K562 (cell line): ENCODE data around the gene SOAT2. TPM values are rescaled to one million over a fixed set of nuclear protein-coding genes. Genes with fewer than 3 reads are reported as not detected.

Source experiments
- ATAC-seq: fragments of 200-7000 bp; cut with Tn5 transposase; 3 replicates; pipeline ENCODE4 v1.9.1; 2020; ENCODE audit warnings: moderate library complexity
- BruUV-seq: library from RNA; stranded (reverse); fragments of 400-500 nt; replicated peaks from 2 replicates; lab custom pipeline; 2021; lab: Mats Ljungman, UMichigan
- CTCF ChIA-PET: fragments of 300-600 bp; formaldehyde crosslinking; extraction: SDS; loops from one replicate; lab custom pipeline; 2021; ENCODE audit warnings: low intra/inter-chr PET ratio; lab: Yijun Ruan, JAX
- POLR2A ChIA-PET: fragments of 300-600, 350-650 bp; sonication (Branson Sonifier 250); formaldehyde crosslinking; extraction: SDS; loops from one replicate; lab custom pipeline; 2021; ENCODE audit warnings: antibody characterized with exemption, inconsistent platforms; lab: Yijun Ruan, JAX
- DNase-seq, 4 experiments: peaks; one replicate each; pipeline versions ENCODE4 v3.0.0 to v3.0.0-alpha.2; 2011 to 2018; ENCODE audit warnings: low spot score in 3 of 4, mixed read lengths in 3 of 4; ENCODE audit errors: extremely low read depth in 1 of 4
- FAIRE-seq: peaks from 2 replicates; lab custom pipeline; 2011; peaks lifted over from hg19 to GRCh38; lab: Jason Lieb, UNC
- H2AFZ ChIP-seq: 2 replicates; pipeline ENCODE4 v1.6.0; 2011; ENCODE audit warnings: low read depth, low read length, control low read depth, inconsistent platforms
- H3K27ac ChIP-seq: fragments of 200-600 bp; 3 replicates; pipeline ENCODE4 v1.8.0; 2011; ENCODE audit warnings: low read depth, mild to moderate bottlenecking, control low read depth, inconsistent platforms, low read length, moderate library complexity, mixed read lengths; ENCODE audit errors: extremely low read depth
- H3K27me3 ChIP-seq, 2 experiments: fragments of 300-600 bp in 1 of 2; 2 replicates in 1 of 2; 3 replicates in 1 of 2; pipeline versions ENCODE4 v1.6.0 to v1.8.0; 2011; ENCODE audit warnings: inconsistent platforms in 2 of 2, low read length in 2 of 2, mild to moderate bottlenecking in 1 of 2, mixed read lengths in 1 of 2, moderate library complexity in 1 of 2; ENCODE audit not compliant: control insufficient read depth in 2 of 2, insufficient read depth in 2 of 2
- H3K36me3 ChIP-seq: fragments of 300-600 bp; 3 replicates; pipeline ENCODE4 v1.8.0; 2011; ENCODE audit warnings: mild to moderate bottlenecking, low read length, inconsistent platforms; ENCODE audit not compliant: control insufficient read depth, insufficient read depth
- H3K4me1 ChIP-seq, 2 experiments: fragments of 200-600 bp in 1 of 2; replicated peaks in 1 of 2; 2 replicates in 1 of 2; 3 replicates in 1 of 2; pipeline versions ENCODE4 v1.5.1 to v1.8.0; 2011; ENCODE audit warnings: inconsistent platforms in 2 of 2, low read length in 2 of 2, mild to moderate bottlenecking in 1 of 2, mixed read lengths in 1 of 2, moderate library complexity in 1 of 2; ENCODE audit not compliant: control insufficient read depth in 2 of 2, insufficient read depth in 2 of 2
- H3K4me2 ChIP-seq: 2 replicates; pipeline ENCODE4 v1.6.1; 2011; ENCODE audit warnings: low read length, control low read depth, inconsistent platforms, mixed read lengths; ENCODE audit not compliant: insufficient read depth
- H3K4me3 ChIP-seq: fragments of 200-600 bp; sonication (generic), shearing (Covaris generic); 2 replicates; pipeline ENCODE4 v1.5.1; 2016; ENCODE audit warnings: control low read depth, inconsistent platforms
- H3K79me2 ChIP-seq: fragments of 200-600 bp; 3 replicates; pipeline ENCODE4 v1.8.0; 2011; ENCODE audit warnings: low read length, inconsistent platforms; ENCODE audit not compliant: control insufficient read depth, insufficient read depth
- H3K9ac ChIP-seq, 2 experiments: 2 replicates each; pipeline versions ENCODE4 v1.6.0 to v1.6.1; 2011; ENCODE audit warnings: low read depth in 2 of 2, low read length in 2 of 2, control low read depth in 1 of 2, inconsistent platforms in 1 of 2, mild to moderate bottlenecking in 1 of 2, mixed read lengths in 1 of 2; ENCODE audit not compliant: insufficient read depth in 1 of 2
- H3K9me1 ChIP-seq: one replicate; pipeline ENCODE4 v1.6.0; 2011; ENCODE audit warnings: inconsistent platforms, mild to moderate bottlenecking, low read length, moderate library complexity; ENCODE audit not compliant: control insufficient read depth, insufficient read depth
- H3K9me3 ChIP-seq: replicated peaks from 2 replicates; pipeline ENCODE4 v1.5.1; 2011; ENCODE audit warnings: low read depth, low read length, inconsistent platforms; ENCODE audit not compliant: control insufficient read depth, insufficient read depth
- H4K20me1 ChIP-seq: replicated peaks from 2 replicates; pipeline ENCODE4 v1.6.1; 2011; ENCODE audit warnings: low read length, inconsistent platforms, mixed read lengths; ENCODE audit not compliant: control insufficient read depth, insufficient read depth
- BDP1 ChIP-seq: IDR thresholded peaks from 3 replicates; pipeline ENCODE4 v1.6.1; 2011; ENCODE audit not compliant: insufficient read length, insufficient read depth
- ETS1 ChIP-seq: conservative IDR thresholded peaks from 2 replicates; pipeline ENCODE4 v1.6.1; 2011; ENCODE audit warnings: low read depth, mild to moderate bottlenecking, low read length; ENCODE audit not compliant: control insufficient read depth
- POU5F1 ChIP-seq: fragments of 150-350 bp; IDR thresholded peaks from 2 replicates; pipeline ENCODE4 v1.6.1; 2014; ENCODE audit warnings: borderline replicate concordance, low read length, low read depth, mild to moderate bottlenecking; ENCODE audit not compliant: partially characterized antibody
- SMC3 ChIP-seq: conservative IDR thresholded peaks from 2 replicates; pipeline ENCODE4 v1.6.1; 2011; ENCODE audit warnings: low read depth, low read length, improper control_type of control experiment; ENCODE audit not compliant: insufficient read depth
- WGBS: fragments of 100-300 bp; shearing (Covaris generic); methylation state at CpG from one replicate; pipeline ENCODE4 v1.1.6; 2016; ENCODE audit warnings: low coverage, mixed read lengths; ENCODE audit not compliant: insufficient coverage; ENCODE audit errors: missing lambda C conversion rate; 5-methylcytosine and 5-hydroxymethylcytosine counted together
- in situ Hi-C: fragments of 300-500 bp; cut with MboI; formaldehyde crosslinking; loops from 4 replicates; pipeline ENCODE4 v1.15.0; 2018; ENCODE audit warnings: inconsistent platforms, mixed read lengths
- intact Hi-C: fragments of 100-400 bp; cut with micrococcal nuclease; formaldehyde crosslinking; loops from 2 replicates; pipeline ENCODE4 v1.14.2; 2022
- polyA plus RNA-seq, 8 experiments: library from polyadenylated mRNA; depleted of rRNA in 4 of 8; stranded (reverse) in 5 of 8; unstranded in 3 of 8; fragments of >200 nt; fragmentation: Nextera tagmentation in 2 of 8; fragmentation: Illumina TruSeq in 1 of 8; extraction: Ambion mirVana in 2 of 8; extraction: Trizol in 1 of 8; gene quantifications; 2 replicates each; pipeline versions ENCODE4 v1.2.1 to v1.2.3, GENCODE V29; 2011 to 2014; ENCODE audit warnings: inconsistent platforms in 1 of 8, missing spikeins in 1 of 8
- total RNA-seq, 7 experiments: library from RNA; depleted of rRNA in 6 of 7; stranded (reverse); fragments of >200 nt in 6 of 7; fragmentation: Illumina TruSeq in 2 of 7; extraction: Trizol in 2 of 7; gene quantifications; 2 replicates each; pipeline versions ENCODE4 v1.2.1 to v1.2.3, GENCODE V29; 2011 to 2021; ENCODE audit warnings: low replicate concordance in 1 of 7

Gene SOAT2
- total and polyA plus RNA-seq, 9 of the 15 experiments (the other 6 are each of a cell fraction or from before 2014, with no cell fraction given) = 0.04 TPM; not detected in 8

- intact Hi-C loops (loop anchor here (10.0 kb wide), 1 partner anchor 435 kb away; the partner anchor contains the start of genes NPFF and TARBP2), in situ Hi-C loops (loop anchor here (5.0 to 10.0 kb wide), 3 partner anchors 32 to 217 kb away; partner anchors contain the start of genes ITGB7 and SOAT2)
- peaks cover 20% of the 10 kb centered on the region; the same call in 2 of the 3 replicates for H3K36me3 ChIP-seq
- H3K9ac ChIP-seq = peak overlapping the region in 1 of 2 experiments; percentile 2; a peak in 1 of 4 replicates
- no peak overlapping the region for H3K4me2 ChIP-seq
- ChIA-PET CTCF (no interaction called here), POLR2A (interaction anchor here (0.9 to 1.5 kb wide), 3 partner anchors 33 to 191 kb away, joined by 3 to 6 read pairs (median 4); partner anchors contain the start of gene SOAT2)
- H3K27me3 ChIP-seq = no peaks in the 10 kb centered on the region; a peak in 1 of 5 replicates
- ATAC-seq = no peak
- whole genome bisulfite sequencing = 60% methylated on average over 12 of the region's 12 CpGs
- no peaks in the 10 kb centered on the region for H3K9me1 ChIP-seq
- no peak for FAIRE-seq
- no peaks in the 10 kb centered on the region for H3K9me3 ChIP-seq
- no TSS peak for BruUV-seq
- no peaks in the 10 kb centered on the region for H3K79me2 ChIP-seq
- no peak for TF ChIP-seq SMC3
- TF ChIP-seq BDP1 = no peak
- no peak for TF ChIP-seq ETS1
- no peak for TF ChIP-seq POU5F1
- H4K20me1 ChIP-seq = no peaks in the 10 kb centered on the region
- H2AFZ ChIP-seq = no peak overlapping the region
- DNase-seq = no peak
- no peak overlapping the region for H3K4me3 ChIP-seq
- H3K4me1 ChIP-seq = peaks cover 25 to 29% of the 10 kb centered on the region in 2 experiments
- no peak overlapping the region for H3K27ac ChIP-seq
These were observed 33.5 kb upstream of the SOAT2 start for GRCh38 chr12:53069621-53070410.
